Stimulated activated effector memory CD8-positive, alpha-beta T cell treated with anti-CD3 and anti-CD28 coated beads, Interleukin-12 subunit alpha, Interleukin-12 subunit beta, amount 100 ng/mL, for 72 hours (primary cell): ENCODE data around the gene CCBE1.
A peak's percentile ranks its signal among the peaks of the same experiment; 100 is the strongest.

Source experiments
- ATAC-seq: fragments of 150-1000 bp; cut with Tn5 transposase; 2 replicates; pipeline ENCODE4 v1.10.0; 2021
- DNase-seq, 2 donors: peaks; one replicate each; pipeline ENCODE4 v3.0.0; 2021 to 2022; ENCODE audit warnings: low spot score in 2 of 2
- H3K27ac Mint-ChIP-seq: one replicate; pipeline ENCODE4 v1.8.0; 2022; ENCODE audit warnings: mild to moderate bottlenecking, mixed read lengths
- H3K36me3 Mint-ChIP-seq: one replicate; pipeline ENCODE4 v1.8.0; 2022; ENCODE audit warnings: mild to moderate bottlenecking, mixed read lengths
- H3K4me1 Mint-ChIP-seq: one replicate; pipeline ENCODE4 v1.8.0; 2022; ENCODE audit warnings: mixed read lengths
- H3K4me3 Mint-ChIP-seq: one replicate; pipeline ENCODE4 v1.8.0; 2022; ENCODE audit warnings: mild to moderate bottlenecking, mixed read lengths
- H3K9me3 Mint-ChIP-seq: one replicate; pipeline ENCODE4 v1.8.0; 2022; ENCODE audit warnings: mixed read lengths

CCBE1 gene

GRCh38 chr18:59455728-59456276 is 241.4 kb downstream of the CCBE1 start:
- Mint-ChIP-seq H3K4me1 (no peaks in the 10 kb centered on the region), H3K36me3 (peaks cover 5% of the 10 kb centered on the region), H3K27ac (no peak overlapping the region), H3K4me3 (no peak overlapping the region), H3K9me3 (no peaks in the 10 kb centered on the region)
- peak; percentile 5 for ATAC-seq
- no peak for DNase-seq

- peak; percentile 28 for ATAC-seq
- Mint-ChIP-seq H3K9me3 (no peaks in the 10 kb centered on the region), H3K36me3 (peaks cover 5% of the 10 kb centered on the region), H3K27ac (no peak overlapping the region), H3K4me3 (no peak overlapping the region), H3K4me1 (no peaks in the 10 kb centered on the region)
- DNase-seq = no peak
Observed at GRCh38 chr18:59454909-59455727, 242.1 kb downstream of the CCBE1 start.

- no peak overlapping the region for H3K27ac Mint-ChIP-seq
- H3K36me3 Mint-ChIP-seq = peaks cover 5% of the 10 kb centered on the region
- no peak for DNase-seq
- no peaks in the 10 kb centered on the region for H3K4me1 Mint-ChIP-seq
- ATAC-seq = no peak
- H3K9me3 Mint-ChIP-seq = no peaks in the 10 kb centered on the region
- no peak overlapping the region for H3K4me3 Mint-ChIP-seq
Observed at GRCh38 chr18:59453468-59453961, 243.7 kb downstream of the CCBE1 start.

- no peaks in the 10 kb centered on the region for H3K36me3 Mint-ChIP-seq
Observed at GRCh38 chr18:59451963-59452362, 245.3 kb downstream of the CCBE1 start.

GRCh38 chr18:59451073-59451472 is 246.2 kb downstream of the CCBE1 start:
- Mint-ChIP-seq H3K27ac (no peak overlapping the region), H3K4me3 (no peak overlapping the region), H3K4me1 (no peaks in the 10 kb centered on the region), H3K9me3 (no peaks in the 10 kb centered on the region), H3K36me3 (no peaks in the 10 kb centered on the region)
- DNase-seq (no peak), ATAC-seq (no peak)

More at GRCh38 chr18:59451963-59452362, 245.3 kb downstream of the CCBE1 start:
- no peak for ATAC-seq
- no peak overlapping the region for H3K4me3 Mint-ChIP-seq
- no peak for DNase-seq
- H3K9me3 Mint-ChIP-seq = no peaks in the 10 kb centered on the region
- no peak overlapping the region for H3K27ac Mint-ChIP-seq
- no peaks in the 10 kb centered on the region for H3K4me1 Mint-ChIP-seq

- no peaks in the 10 kb centered on the region for H3K36me3 Mint-ChIP-seq
- H3K27ac Mint-ChIP-seq = no peak overlapping the region
- no peak for ATAC-seq
- no peak for DNase-seq
- H3K9me3 Mint-ChIP-seq = no peaks in the 10 kb centered on the region
- H3K4me3 Mint-ChIP-seq = no peak overlapping the region
- no peaks in the 10 kb centered on the region for H3K4me1 Mint-ChIP-seq
Observed at GRCh38 chr18:59448546-59448945, 248.7 kb downstream of the CCBE1 start.

- no peaks in the 10 kb centered on the region for H3K36me3 Mint-ChIP-seq
- ATAC-seq (no peak), DNase-seq (no peak)
- no peak overlapping the region for H3K27ac Mint-ChIP-seq
- H3K4me1 Mint-ChIP-seq = no peaks in the 10 kb centered on the region
- H3K4me3 Mint-ChIP-seq = no peak overlapping the region
- H3K9me3 Mint-ChIP-seq = no peaks in the 10 kb centered on the region
Observed at GRCh38 chr18:59446012-59446411, 251.2 kb downstream of the CCBE1 start.

GRCh38 chr18:59437851-59438569 is 259.2 kb downstream of the CCBE1 start:
- Mint-ChIP-seq H3K27ac (no peak overlapping the region), H3K36me3 (peaks cover 5% of the 10 kb centered on the region), H3K4me1 (no peaks in the 10 kb centered on the region), H3K9me3 (no peaks in the 10 kb centered on the region), H3K4me3 (no peak overlapping the region)
- ATAC-seq (no peak), DNase-seq (no peak)

- Mint-ChIP-seq H3K36me3 (peaks cover 5% of the 10 kb centered on the region), H3K4me1 (no peaks in the 10 kb centered on the region), H3K27ac (no peak overlapping the region), H3K9me3 (no peaks in the 10 kb centered on the region), H3K4me3 (no peak overlapping the region)
- DNase-seq (no peak), ATAC-seq (no peak)
Observed at GRCh38 chr18:59432803-59433597, 264.2 kb downstream of the CCBE1 start.

GRCh38 chr18:59431131-59431530 is 266.1 kb downstream of the CCBE1 start:
- H3K27ac Mint-ChIP-seq = no peak overlapping the region
- no peak for ATAC-seq
- H3K4me3 Mint-ChIP-seq = no peak overlapping the region
- H3K9me3 Mint-ChIP-seq = no peaks in the 10 kb centered on the region
- peaks cover 5% of the 10 kb centered on the region for H3K36me3 Mint-ChIP-seq
- no peaks in the 10 kb centered on the region for H3K4me1 Mint-ChIP-seq
- no peak for DNase-seq

GRCh38 chr18:59429608-59430007 is 267.6 kb downstream of the CCBE1 start:
- DNase-seq (no peak), ATAC-seq (no peak)
- no peaks in the 10 kb centered on the region for H3K9me3 Mint-ChIP-seq
- H3K27ac Mint-ChIP-seq = no peak overlapping the region
- H3K4me3 Mint-ChIP-seq = no peak overlapping the region
- no peaks in the 10 kb centered on the region for H3K36me3 Mint-ChIP-seq
- no peaks in the 10 kb centered on the region for H3K4me1 Mint-ChIP-seq

- H3K9me3 Mint-ChIP-seq = no peaks in the 10 kb centered on the region
- ATAC-seq (no peak), DNase-seq (no peak)
- H3K4me1 Mint-ChIP-seq = no peaks in the 10 kb centered on the region
- no peak overlapping the region for H3K4me3 Mint-ChIP-seq
- no peaks in the 10 kb centered on the region for H3K36me3 Mint-ChIP-seq
- no peak overlapping the region for H3K27ac Mint-ChIP-seq
Observed at GRCh38 chr18:59428018-59428417, 269.2 kb downstream of the CCBE1 start.

- H3K36me3 Mint-ChIP-seq = no peaks in the 10 kb centered on the region
- ATAC-seq (no peak), DNase-seq (no peak)
- no peak overlapping the region for H3K27ac Mint-ChIP-seq
- H3K4me1 Mint-ChIP-seq = no peaks in the 10 kb centered on the region
- no peaks in the 10 kb centered on the region for H3K9me3 Mint-ChIP-seq
- H3K4me3 Mint-ChIP-seq = no peak overlapping the region
Observed at GRCh38 chr18:59426855-59427254, 270.4 kb downstream of the CCBE1 start.

- ATAC-seq (no peak), DNase-seq (no peak)
- Mint-ChIP-seq H3K9me3 (no peaks in the 10 kb centered on the region), H3K36me3 (no peaks in the 10 kb centered on the region), H3K27ac (no peak overlapping the region), H3K4me3 (no peak overlapping the region), H3K4me1 (no peaks in the 10 kb centered on the region)
Observed at GRCh38 chr18:59423259-59423658, 274.0 kb downstream of the CCBE1 start.

GRCh38 chr18:59420244-59420643 is 277.0 kb downstream of the CCBE1 start:
- H3K9me3 Mint-ChIP-seq = no peaks in the 10 kb centered on the region
- no peaks in the 10 kb centered on the region for H3K36me3 Mint-ChIP-seq
- H3K4me1 Mint-ChIP-seq = no peaks in the 10 kb centered on the region
- ATAC-seq = peak; percentile 26
- DNase-seq = no peak
- H3K27ac Mint-ChIP-seq = no peak overlapping the region
- no peak overlapping the region for H3K4me3 Mint-ChIP-seq
